ENCODE measurements around the gene CRYZL1.

The CRYZL1 gene

GRCh38 chr21:33670076-33670978, 28.8 kb upstream of the CRYZL1 start:
- DNase-seq (no peak), ATAC-seq (replicated peaks) (no peak)
- no peaks in the 10 kb centered on the region for H3K9me3 Mint-ChIP-seq
- H3K27ac Mint-ChIP-seq = no peak overlapping the region
- H3K27me3 Mint-ChIP-seq = no peaks in the 10 kb centered on the region
- H3K4me3 Mint-ChIP-seq = no peak overlapping the region
- no peaks in the 10 kb centered on the region for H3K4me1 Mint-ChIP-seq
- H3K36me3 Mint-ChIP-seq = no peaks in the 10 kb centered on the region

GRCh38 chr21:33668620-33669019, 27.1 kb upstream of the CRYZL1 start:
- Mint-ChIP-seq H3K4me1 (no peaks in the 10 kb centered on the region), H3K4me3 (no peak overlapping the region), H3K27ac (no peak overlapping the region), H3K36me3 (no peaks in the 10 kb centered on the region), H3K27me3 (no peaks in the 10 kb centered on the region), H3K9me3 (no peaks in the 10 kb centered on the region)
- ATAC-seq (replicated peaks) (no peak), DNase-seq (no peak)

GRCh38 chr21:33668180-33668579, 26.6 kb upstream of the CRYZL1 start:
- H3K27ac Mint-ChIP-seq = no peak overlapping the region
- no peaks in the 10 kb centered on the region for H3K4me1 Mint-ChIP-seq
- H3K9me3 Mint-ChIP-seq = no peaks in the 10 kb centered on the region
- ATAC-seq (replicated peaks) (no peak), DNase-seq (no peak)
- no peak overlapping the region for H3K4me3 Mint-ChIP-seq
- H3K27me3 Mint-ChIP-seq = no peaks in the 10 kb centered on the region
- H3K36me3 Mint-ChIP-seq = no peaks in the 10 kb centered on the region

GRCh38 chr21:33667636-33668035, 26.1 kb upstream of the CRYZL1 start:
- no peaks in the 10 kb centered on the region for H3K36me3 Mint-ChIP-seq
- H3K4me1 Mint-ChIP-seq = no peaks in the 10 kb centered on the region
- DNase-seq = no peak
- no peaks in the 10 kb centered on the region for H3K9me3 Mint-ChIP-seq
- no peak overlapping the region for H3K4me3 Mint-ChIP-seq
- no peak overlapping the region for H3K27ac Mint-ChIP-seq
- ATAC-seq (replicated peaks) = no peak
- no peaks in the 10 kb centered on the region for H3K27me3 Mint-ChIP-seq

GRCh38 chr21:33666153-33666552, 24.6 kb upstream of the CRYZL1 start:
- Mint-ChIP-seq H3K4me3 (no peak overlapping the region), H3K4me1 (no peaks in the 10 kb centered on the region), H3K27ac (no peak overlapping the region), H3K36me3 (no peaks in the 10 kb centered on the region), H3K27me3 (no peaks in the 10 kb centered on the region), H3K9me3 (no peaks in the 10 kb centered on the region)
- no peak for ATAC-seq (replicated peaks)
- no peak for DNase-seq

GRCh38 chr21:33664135-33664534, 22.6 kb upstream of the CRYZL1 start:
- ATAC-seq (replicated peaks) (no peak), DNase-seq (no peak)
- H3K9me3 Mint-ChIP-seq = no peaks in the 10 kb centered on the region
- no peak overlapping the region for H3K4me3 Mint-ChIP-seq
- no peak overlapping the region for H3K27ac Mint-ChIP-seq
- no peaks in the 10 kb centered on the region for H3K36me3 Mint-ChIP-seq
- no peaks in the 10 kb centered on the region for H3K27me3 Mint-ChIP-seq
- H3K4me1 Mint-ChIP-seq = no peaks in the 10 kb centered on the region

- DNase-seq (no peak), ATAC-seq (replicated peaks) (no peak)
- Mint-ChIP-seq H3K4me3 (no peak overlapping the region), H3K36me3 (no peaks in the 10 kb centered on the region), H3K4me1 (no peaks in the 10 kb centered on the region), H3K9me3 (no peaks in the 10 kb centered on the region), H3K27me3 (no peaks in the 10 kb centered on the region), H3K27ac (no peak overlapping the region)
Measured at GRCh38 chr21:33663241-33663640, 21.7 kb upstream of the CRYZL1 start.

- H3K36me3 Mint-ChIP-seq = no peaks in the 10 kb centered on the region
- peaks cover 0 to 5% of the 10 kb centered on the region in 2 donors for H3K27me3 Mint-ChIP-seq
- H3K27ac Mint-ChIP-seq = no peak overlapping the region
- H3K4me3 Mint-ChIP-seq = no peak overlapping the region
- H3K9me3 Mint-ChIP-seq = no peaks in the 10 kb centered on the region
- H3K4me1 Mint-ChIP-seq = peaks cover 0 to 5% of the 10 kb centered on the region in 2 donors
- DNase-seq (no peak), ATAC-seq (replicated peaks) (no peak)
Measured at GRCh38 chr21:33662046-33662445, 20.5 kb upstream of the CRYZL1 start.

- Mint-ChIP-seq H3K27ac (no peak overlapping the region), H3K36me3 (no peaks in the 10 kb centered on the region), H3K4me1 (peaks cover 0 to 6% of the 10 kb centered on the region in 2 donors), H3K4me3 (no peak overlapping the region), H3K9me3 (no peaks in the 10 kb centered on the region), H3K27me3 (peaks cover 0 to 7% of the 10 kb centered on the region in 2 donors)
- DNase-seq (no peak), ATAC-seq (replicated peaks) (no peak)
Measured at GRCh38 chr21:33661146-33661545, 19.6 kb upstream of the CRYZL1 start.

GRCh38 chr21:33660406-33660805, 18.9 kb upstream of the CRYZL1 start:
- ATAC-seq (replicated peaks) (no peak), DNase-seq (no peak)
- H3K4me3 Mint-ChIP-seq = no peak overlapping the region
- peaks cover 0 to 6% of the 10 kb centered on the region in 2 donors for H3K4me1 Mint-ChIP-seq
- H3K27ac Mint-ChIP-seq = no peak overlapping the region
- H3K27me3 Mint-ChIP-seq = peaks cover 0 to 14% of the 10 kb centered on the region in 2 donors
- no peaks in the 10 kb centered on the region for H3K36me3 Mint-ChIP-seq
- H3K9me3 Mint-ChIP-seq = no peaks in the 10 kb centered on the region

- no peaks in the 10 kb centered on the region for H3K36me3 Mint-ChIP-seq
- H3K27me3 Mint-ChIP-seq = peaks cover 0 to 14% of the 10 kb centered on the region in 2 donors
- H3K9me3 Mint-ChIP-seq = no peaks in the 10 kb centered on the region
Measured at GRCh38 chr21:33659568-33659949, 18.0 kb upstream of the CRYZL1 start.

GRCh38 chr21:33658919-33659567, 17.5 kb upstream of the CRYZL1 start:
- Mint-ChIP-seq H3K36me3 (no peaks in the 10 kb centered on the region), H3K27me3 (peaks cover 0 to 14% of the 10 kb centered on the region in 2 donors), H3K9me3 (no peaks in the 10 kb centered on the region), H3K4me1 (peaks cover 0 to 6% of the 10 kb centered on the region in 2 donors), H3K4me3 (no peak overlapping the region), H3K27ac (no peak overlapping the region)
- ATAC-seq (replicated peaks) = no peak
- no peak for DNase-seq

More at GRCh38 chr21:33659568-33659949, 18.0 kb upstream of the CRYZL1 start:
- H3K4me1 Mint-ChIP-seq = peaks cover 0 to 6% of the 10 kb centered on the region in 2 donors
- ATAC-seq (replicated peaks) (no peak), DNase-seq (no peak)
- H3K27ac Mint-ChIP-seq = no peak overlapping the region
- H3K4me3 Mint-ChIP-seq = no peak overlapping the region

GRCh38 chr21:33657124-33657820, 15.7 kb upstream of the CRYZL1 start:
- Mint-ChIP-seq H3K27me3 (peaks cover 0 to 14% of the 10 kb centered on the region in 2 donors), H3K27ac (no peak overlapping the region), H3K4me1 (peaks cover 0 to 6% of the 10 kb centered on the region in 2 donors), H3K36me3 (no peaks in the 10 kb centered on the region), H3K9me3 (no peaks in the 10 kb centered on the region), H3K4me3 (no peak overlapping the region)
- ATAC-seq (replicated peaks) (no peak), DNase-seq (no peak)

GRCh38 chr21:33655588-33656221, 14.2 kb upstream of the CRYZL1 start:
- ATAC-seq (replicated peaks) = no peak
- DNase-seq = no peak

More at GRCh38 chr21:33655588-33656221, 14.2 kb upstream of the CRYZL1 start:
- H3K27me3 Mint-ChIP-seq = peaks cover 4 to 14% of the 10 kb centered on the region in 2 donors
- no peaks in the 10 kb centered on the region for H3K9me3 Mint-ChIP-seq
- no peak overlapping the region for H3K27ac Mint-ChIP-seq
- H3K4me3 Mint-ChIP-seq = no peak overlapping the region
- H3K36me3 Mint-ChIP-seq = no peaks in the 10 kb centered on the region
- H3K4me1 Mint-ChIP-seq = peaks cover 0 to 6% of the 10 kb centered on the region in 2 donors

Data from stimulated activated naive B cell treated with anti-CD40 and anti-IgM and Interleukin-4, amounts not matched to agents 10 μg/mL and 1 μg/mL and 100 μg/mL, for 72 hours (primary cell).